GM12878 (cell line): ENCODE measurements around the gene SLC12A5. TPM values are rescaled to one million over a fixed set of nuclear protein-coding genes. Genes with fewer than 3 reads are reported as not detected.

ENCODE experiments used
- ATAC-seq: fragments of 200-7000 bp; cut with Tn5 transposase; 3 replicates; pipeline ENCODE4 v1.9.1; 2020; ENCODE audit warnings: mild to moderate bottlenecking, moderate library complexity
- Bru-seq: library from RNA; stranded (reverse); fragments of 400-500 nt; gene quantifications from one replicate; lab custom pipeline; 2021; lab: Mats Ljungman, UMichigan
- BruChase-seq, 2 experiments: library from RNA; stranded (reverse); fragments of 400-500 nt; gene quantifications; one replicate each; lab custom pipeline; 2021; lab: Mats Ljungman, UMichigan
- BruUV-seq: library from RNA; stranded (reverse); fragments of 400-500 nt; replicated peaks from 2 replicates; lab custom pipeline; 2021; lab: Mats Ljungman, UMichigan
- CTCF ChIA-PET: fragments of 300-600 bp; sonication (Branson Sonifier 250); formaldehyde crosslinking; extraction: SDS; loops from one replicate; lab custom pipeline; 2021; ENCODE audit warnings: inconsistent platforms; lab: Yijun Ruan, JAX
- POLR2A ChIA-PET: fragments of 350-600 bp; formaldehyde crosslinking; extraction: SDS; loops from one replicate; lab custom pipeline; 2021; ENCODE audit warnings: inconsistent platforms; lab: Charles Lee
- RAD21 ChIA-PET: fragments of 300-600 bp; sonication (Branson Sonifier 250); formaldehyde crosslinking; loops from one replicate; lab custom pipeline; 2023; ENCODE audit warnings: antibody characterized with exemption; ENCODE audit not compliant: unreplicated experiment; lab: Charles Lee
- SMC1A ChIA-PET: fragments of 300-600 bp; sonication (Branson Sonifier 250); formaldehyde crosslinking; loops from one replicate; lab custom pipeline; 2023; ENCODE audit not compliant: unreplicated experiment, uncharacterized antibody; lab: Charles Lee
- DNase-seq: peaks from one replicate; pipeline ENCODE4 v3.0.0-alpha.2; 2011; ENCODE audit warnings: low read depth, low spot score
- FAIRE-seq: peaks from 3 replicates; lab custom pipeline; 2011; peaks lifted over from hg19 to GRCh38; lab: Jason Lieb, UNC
- H2AFZ ChIP-seq: 2 replicates; pipeline ENCODE4 v1.6.0; 2011; ENCODE audit warnings: low read depth, low read length, control low read depth; ENCODE audit not compliant: control insufficient read depth
- H3K27ac ChIP-seq: 2 replicates; pipeline ENCODE4 v1.5.1; 2011; ENCODE audit warnings: control low read depth; ENCODE audit not compliant: control insufficient read depth, insufficient read depth
- H3K27me3 ChIP-seq, 2 experiments: replicated peaks in 1 of 2; 2 replicates each; pipeline versions ENCODE4 v1.6.0 to v1.6.1; 2011; ENCODE audit warnings: low read length in 1 of 2; ENCODE audit not compliant: control insufficient read depth in 2 of 2, insufficient read depth in 2 of 2
- H3K36me3 ChIP-seq, 2 experiments: 2 replicates each; pipeline ENCODE4 v1.5.1; 2011; ENCODE audit warnings: low read length in 1 of 2; ENCODE audit not compliant: control insufficient read depth in 2 of 2, insufficient read depth in 2 of 2
- H3K4me1 ChIP-seq: 2 replicates; pipeline ENCODE4 v1.6.1; 2011; ENCODE audit warnings: mild to moderate bottlenecking, low read length, moderate library complexity, mixed read lengths; ENCODE audit not compliant: control insufficient read depth, insufficient read depth
- H3K4me2 ChIP-seq: 2 replicates; pipeline ENCODE4 v1.6.0; 2011; ENCODE audit warnings: control low read depth; ENCODE audit not compliant: control insufficient read depth, insufficient read depth
- H3K4me3 ChIP-seq: fragments of 200-600 bp; sonication (generic); 2 replicates; pipeline ENCODE4 v1.5.1; 2016
- H3K79me2 ChIP-seq: 2 replicates; pipeline ENCODE4 v1.6.0; 2011; ENCODE audit warnings: low read length; ENCODE audit not compliant: control insufficient read depth, insufficient read depth
- H3K9ac ChIP-seq: 2 replicates; pipeline ENCODE4 v1.8.0; 2011; ENCODE audit warnings: low read length, control low read depth, mixed read lengths; ENCODE audit not compliant: control insufficient read depth, insufficient read depth
- H3K9me3 ChIP-seq: replicated peaks from 3 replicates; pipeline ENCODE4 v1.5.1; 2011; ENCODE audit warnings: mild to moderate bottlenecking, low read length; ENCODE audit not compliant: control insufficient read depth, insufficient read depth
- H4K20me1 ChIP-seq: 2 replicates; pipeline ENCODE4 v1.6.0; 2011; ENCODE audit not compliant: control insufficient read depth, insufficient read depth
- BCL11A ChIP-seq: IDR thresholded peaks from 2 replicates; pipeline ENCODE4 v1.6.1; 2011; ENCODE audit warnings: low read depth, low read length
- CEBPZ ChIP-seq: fragments of 150-350 bp; IDR thresholded peaks from 2 replicates; pipeline ENCODE4 v1.6.1; 2016; ENCODE audit warnings: low read depth, low read length
- GATAD2B ChIP-seq: fragments of 450-650 bp; conservative IDR thresholded peaks from 2 replicates; pipeline ENCODE4 v1.6.1; 2017; ENCODE audit warnings: low read depth, mild to moderate bottlenecking, moderate library complexity
- KAT2A ChIP-seq: conservative IDR thresholded peaks from 2 replicates; pipeline ENCODE4 v1.6.1; 2011; ENCODE audit warnings: low read depth, low read length; ENCODE audit not compliant: control insufficient read depth
- MLLT1 ChIP-seq: fragments of 450-650 bp; IDR thresholded peaks from 2 replicates; pipeline ENCODE4 v1.6.1; 2016; ENCODE audit warnings: mild to moderate bottlenecking
- MYB ChIP-seq: fragments of 150-350 bp; IDR thresholded peaks from 2 replicates; pipeline ENCODE4 v1.6.1; 2014; ENCODE audit warnings: mild to moderate bottlenecking, low read depth, low read length, borderline replicate concordance
- NBN ChIP-seq: fragments of 450-650 bp; IDR thresholded peaks from 2 replicates; pipeline ENCODE4 v1.6.1; 2016
- NR2F1 ChIP-seq: fragments of 450-650 bp; conservative IDR thresholded peaks from 2 replicates; pipeline ENCODE4 v1.6.1; 2017; ENCODE audit warnings: mild to moderate bottlenecking
- RAD51 ChIP-seq: fragments of 450-650 bp; IDR thresholded peaks from 2 replicates; pipeline ENCODE4 v1.6.1; 2016; ENCODE audit warnings: moderate library complexity, mild to moderate bottlenecking, inconsistent platforms
- RUNX3 ChIP-seq: IDR thresholded peaks from 2 replicates; pipeline ENCODE4 v1.6.1; 2012; ENCODE audit warnings: low read length, inconsistent platforms
- TCF3 ChIP-seq: IDR thresholded peaks from 2 replicates; pipeline ENCODE4 v1.6.1; 2012; ENCODE audit warnings: low read depth, mild to moderate bottlenecking, low read length, borderline replicate concordance; ENCODE audit not compliant: insufficient read depth
- USF2 ChIP-seq: IDR thresholded peaks from 2 replicates; pipeline ENCODE4 v1.6.1; 2011; ENCODE audit warnings: low read depth, low read length, improper control_type of control experiment, borderline replicate concordance
- WGBS: methylation state at CpG from one replicate; pipeline ENCODE4 v1.1.6; 2016; ENCODE audit warnings: low lambda C conversion rate; ENCODE audit not compliant: insufficient replicate concordance, insufficient coverage; ENCODE audit errors: missing lambda C conversion rate; 5-methylcytosine and 5-hydroxymethylcytosine counted together
- in situ Hi-C: fragments of 300-500 bp; cut with MboI; formaldehyde crosslinking; loops from 9 replicates; pipeline ENCODE4 v1.14.3; 2018; ENCODE audit warnings: mixed read lengths
- intact Hi-C: fragments of 100-400 bp; cut with micrococcal nuclease; formaldehyde crosslinking; loops from one replicate; pipeline ENCODE4 v1.14.2; 2022; ENCODE audit not compliant: unreplicated experiment
- long read RNA-seq, 2 experiments: library from polyadenylated mRNA; unstranded; transcript quantifications; one replicate each; pipeline ENCODE4 v2.0.0, GENCODE V29; 2019 to 2020
- polyA minus RNA-seq, 3 experiments: library from RNA; depleted of rRNA, polyadenylated mRNA; stranded (reverse); fragments of >200 nt; gene quantifications; 2 replicates each; pipeline ENCODE4 v1.2.3, GENCODE V29; 2011
- polyA plus RNA-seq, 11 experiments: library from polyadenylated mRNA; depleted of rRNA in 4 of 11; unstranded in 6 of 11; stranded (reverse) in 5 of 11; fragments of >200 nt; fragmentation: Nextera tagmentation in 4 of 11; fragmentation: Illumina TruSeq in 1 of 11; extraction: Ambion mirVana in 4 of 11; extraction: Trizol in 1 of 11; gene quantifications; 1 replicate in 1 of 11; 2 replicates in 10 of 11; pipeline versions ENCODE4 v1.2.1 to v1.2.3, GENCODE V29; 2011 to 2016; ENCODE audit warnings: inconsistent platforms in 2 of 11, missing spikeins in 2 of 11, low read depth in 1 of 11
- total RNA-seq, 4 experiments: library from RNA; depleted of rRNA in 3 of 4; stranded (reverse); fragments of >200 nt in 3 of 4; fragmentation: Illumina TruSeq in 1 of 4; extraction: Trizol in 1 of 4; gene quantifications; 2 replicates each; pipeline versions ENCODE4 v1.2.1 to v1.2.3, GENCODE V29; 2013 to 2021

The SLC12A5 gene
- 0.23 TPM in 1 of 2 replicates, not detected in the other for total RNA-seq (2013; cell fraction: nucleolus; rRNA removed)
- total RNA-seq (2014; rRNA removed) (0.05 and 0.34 TPM in 2 replicates), total RNA-seq (2014; rRNA removed; fragmentation: Illumina TruSeq; extraction: Trizol) (0.72 TPM in 1 of 2 replicates, not detected in the other), total RNA-seq (2021) (2.7 and 3.1 TPM in 2 replicates), polyA plus RNA-seq (2011; rRNA removed) (1.0 and 1.7 TPM in 2 replicates), polyA plus RNA-seq (2014; fragmentation: Illumina TruSeq; extraction: Trizol) (1.9 TPM in 1 of 2 replicates, not detected in the other), polyA plus RNA-seq (2014; fragmentation: Nextera tagmentation; extraction: Ambion mirVana) (under 1 TPM; 0.26 to 0.37 TPM), polyA plus RNA-seq (2014; rRNA removed) (1.3 and 1.6 TPM in 2 replicates), polyA plus RNA-seq (2016; fragmentation: Nextera tagmentation; extraction: Ambion mirVana) (1 to 10 TPM; 1.0 to 1.7 TPM), polyA minus RNA-seq (2011; rRNA and poly(A)+ RNA removed) (2.4 TPM in 1 of 2 replicates, not detected in the other), Bru-seq, nascent RNA (percentile 9 among the genes with signal in this experiment), BruChase-seq, experiment 1, labeled RNA remaining after a 6-hour chase (percentile 7 among the genes with signal in this experiment), BruChase-seq, experiment 2, labeled RNA remaining after a 2-hour chase (percentile 10 among the genes with signal in this experiment)
- not detected for polyA plus RNA-seq (2011; ENCODE audit: low read depth)
- polyA plus RNA-seq (2011; cell fraction: cytosol; rRNA removed) = 2.2 and 6.3 TPM in 2 replicates
- 1.1 and 2.2 TPM in 2 replicates for polyA plus RNA-seq (2011; cell fraction: nucleus; rRNA removed)
- 2.6 and 3.2 TPM in 2 replicates for polyA plus RNA-seq (2012)
- not detected in 2 replicates for polyA minus RNA-seq (2011; cell fraction: cytosol; rRNA and poly(A)+ RNA removed)
- 0.12 and 0.38 TPM in 2 replicates for polyA minus RNA-seq (2011; cell fraction: nucleus; rRNA and poly(A)+ RNA removed)
- long read RNA-seq, experiment 1 = 0 reads
- long read RNA-seq, experiment 2 = 0 reads

- ChIA-PET POLR2A (no interaction called here), SMC1A (no interaction called here), RAD21 (no interaction called here), CTCF (no interaction called here)
- Histone ChIP-seq H3K4me2 (no peak within 1 kb of the TSS), H3K27me3 (peaks cover 5 to 6% of the 10 kb centered on the region in 2 experiments), H4K20me1 (no peaks in the 10 kb centered on the region), H3K9me3 (no peaks in the 10 kb centered on the region), H3K4me1 (no peaks in the 10 kb centered on the region), H3K4me3 (no peak within 1 kb of the TSS), H2AFZ (no peak within 1 kb of the TSS), H3K9ac (no peak within 1 kb of the TSS), H3K36me3 (no peaks in the 10 kb centered on the region), H3K79me2 (no peaks in the 10 kb centered on the region), H3K27ac (no peak within 1 kb of the TSS)
- in situ Hi-C loops = no loop called here
- DNase-seq (no peak), ATAC-seq (no peak), FAIRE-seq (no peak)
- BruUV-seq = no TSS peak
- intact Hi-C loops = no loop called here
- 43% methylated on average over 42 of the region's 56 CpGs for WGBS
- TF ChIP-seq NR2F1 = no peak
- no peak for TF ChIP-seq RUNX3
- TF ChIP-seq USF2 = no peak
- no peak for TF ChIP-seq RAD51
- no peak for TF ChIP-seq TCF3
- TF ChIP-seq BCL11A = no peak
- no peak for TF ChIP-seq CEBPZ
- no peak for TF ChIP-seq NBN
- TF ChIP-seq MLLT1 = no peak
- no peak for TF ChIP-seq GATAD2B
- no peak for TF ChIP-seq KAT2A
- no peak for TF ChIP-seq MYB
Measured at GRCh38 chr20:46028772-46029371, at the start of gene SLC12A5. Gene SLC12A5, plus strand, starts transcription at chr20:46029215. Its CDS starts 130 bp downstream, at chr20:46029345.
